HepG2 (cell line): Measurements from ENCODE around the gene VPS37B. TPM values are rescaled to one million over a fixed set of nuclear protein-coding genes. Genes with fewer than 3 reads are reported as not detected.

Experiments
- ATAC-seq: fragments of 200-7000 bp; cut with Tn5 transposase; 3 replicates; pipeline ENCODE4 v1.9.1; 2020; ENCODE audit warnings: mild to moderate bottlenecking, moderate library complexity
- BruUV-seq: library from RNA; stranded (reverse); fragments of 400-500 nt; replicated peaks from 2 replicates; lab custom pipeline; 2021; lab: Mats Ljungman, UMichigan
- CTCF ChIA-PET: fragments of 300-600 bp; formaldehyde crosslinking; extraction: SDS; loops from one replicate; lab custom pipeline; 2021; ENCODE audit warnings: low total read pairs, inconsistent platforms, low intra/inter-chr PET ratio; lab: Yijun Ruan, JAX
- POLR2A ChIA-PET: fragments of 350-600 bp; sonication (Branson Sonifier 250); formaldehyde crosslinking; loops from one replicate; lab custom pipeline; 2020; ENCODE audit warnings: antibody characterized with exemption, inconsistent platforms; lab: Yijun Ruan, JAX
- DNase-seq: peaks from one replicate; pipeline ENCODE4 v3.0.0-alpha.2; 2015; ENCODE audit warnings: low spot score
- FAIRE-seq: peaks from 3 replicates; lab custom pipeline; 2011; peaks lifted over from hg19 to GRCh38; lab: Jason Lieb, UNC
- H2AFZ ChIP-seq: one replicate; pipeline ENCODE4 v1.6.1; 2011; ENCODE audit warnings: low read length, inconsistent platforms
- H3K27ac ChIP-seq: fragments of 300-600 bp; 3 replicates; pipeline ENCODE4 v1.8.0; 2011; ENCODE audit warnings: mixed run types, mild to moderate bottlenecking, mixed read lengths, low read length, inconsistent platforms; ENCODE audit not compliant: insufficient read depth; ENCODE audit errors: extremely low read length
- H3K27me3 ChIP-seq, 2 experiments: fragments of 200-600 bp in 1 of 2; 2 replicates in 1 of 2; 3 replicates in 1 of 2; pipeline versions ENCODE4 v1.6.0 to v1.8.0; 2011; ENCODE audit warnings: low read length in 2 of 2, mild to moderate bottlenecking in 2 of 2, moderate library complexity in 2 of 2, inconsistent platforms in 1 of 2; ENCODE audit not compliant: insufficient read depth in 2 of 2, control insufficient read depth in 1 of 2
- H3K36me3 ChIP-seq, 2 experiments: fragments of 200-600 bp in 1 of 2; replicated peaks in 1 of 2; 2 replicates in 1 of 2; 3 replicates in 1 of 2; pipeline versions ENCODE4 v1.5.1 to v1.8.0; 2011; ENCODE audit warnings: low read length in 2 of 2, inconsistent platforms in 1 of 2; ENCODE audit not compliant: insufficient read depth in 2 of 2, control insufficient read depth in 1 of 2
- H3K4me1 ChIP-seq: 2 replicates; pipeline ENCODE4 v1.5.1; 2012; ENCODE audit warnings: low read length, inconsistent platforms; ENCODE audit not compliant: insufficient read depth
- H3K4me2 ChIP-seq: 2 replicates; pipeline ENCODE4 v1.6.0; 2011; ENCODE audit warnings: low read depth, low read length, inconsistent platforms
- H3K4me3 ChIP-seq, 3 experiments: fragments of 200-600 bp in 1 of 3; sonication (generic), shearing (Covaris generic) in 1 of 3; replicated peaks in 1 of 3; 2 replicates each; pipeline ENCODE4 v1.5.1; 2011 to 2016; ENCODE audit warnings: low read length in 3 of 3, inconsistent platforms in 2 of 3, low read depth in 2 of 3, mild to moderate bottlenecking in 2 of 3, control low read depth in 1 of 3, mixed read lengths in 1 of 3; ENCODE audit not compliant: insufficient read depth in 1 of 3
- H3K79me2 ChIP-seq: one replicate; pipeline ENCODE4 v1.6.1; 2011; ENCODE audit warnings: low read length, inconsistent platforms; ENCODE audit not compliant: insufficient read depth
- H3K9ac ChIP-seq: 2 replicates; pipeline ENCODE4 v1.6.0; 2011; ENCODE audit warnings: mild to moderate bottlenecking, low read depth, low read length, inconsistent platforms; ENCODE audit not compliant: insufficient read depth
- H3K9me3 ChIP-seq: 2 replicates; pipeline ENCODE4 v1.5.1; 2012; ENCODE audit warnings: mild to moderate bottlenecking, low read length
- H4K20me1 ChIP-seq: 2 replicates; pipeline ENCODE4 v1.6.0; 2011; ENCODE audit warnings: inconsistent platforms, mild to moderate bottlenecking, low read length, moderate library complexity; ENCODE audit not compliant: insufficient read depth
- FLYWCH1 ChIP-seq: sonication (generic); formaldehyde crosslinking; IDR thresholded peaks from 2 replicates; pipeline ENCODE4 v1.8.1; 2023; ENCODE audit warnings: mild to moderate bottlenecking, missing genetic modification reagents
- HNF4A ChIP-seq: sonication (generic); formaldehyde crosslinking; IDR thresholded peaks from 2 replicates; pipeline ENCODE4 v1.4.0; 2020; ENCODE audit warnings: missing genetic modification reagents
- HNRNPL ChIP-seq: fragments of 200-400 bp; formaldehyde crosslinking; IDR thresholded peaks from 2 replicates; pipeline ENCODE4 v1.6.1; 2017; ENCODE audit warnings: mild to moderate bottlenecking, low read depth, low read length
- MTA3 ChIP-seq: sonication (generic); formaldehyde crosslinking; IDR thresholded peaks from 2 replicates; pipeline ENCODE4 v1.4.0; 2020; ENCODE audit warnings: missing genetic modification reagents
- ONECUT2 ChIP-seq: sonication (generic); formaldehyde crosslinking; IDR thresholded peaks from 2 replicates; pipeline ENCODE4 v1.4.0; 2020; ENCODE audit warnings: missing genetic modification reagents
- RXRA ChIP-seq: sonication (generic); formaldehyde crosslinking; IDR thresholded peaks from 2 replicates; pipeline ENCODE4 v1.5.1; 2020; ENCODE audit warnings: missing genetic modification reagents
- SAFB2 ChIP-seq: sonication (generic); formaldehyde crosslinking; IDR thresholded peaks from 2 replicates; pipeline ENCODE4 v1.5.1; 2020; ENCODE audit warnings: missing genetic modification reagents, low read depth, mild to moderate bottlenecking, borderline replicate concordance
- ZEB1 ChIP-seq: IDR thresholded peaks from 2 replicates; pipeline ENCODE4 v1.6.1; 2012; ENCODE audit warnings: mild to moderate bottlenecking, low read depth, inconsistent platforms; ENCODE audit not compliant: insufficient replicate concordance
- ZSCAN12 ChIP-seq: sonication (generic); formaldehyde crosslinking; IDR thresholded peaks from 2 replicates; pipeline ENCODE4 v1.9.0; 2021; ENCODE audit warnings: mild to moderate bottlenecking, missing genetic modification reagents
- WGBS: methylation state at CpG from one replicate; pipeline ENCODE4 v1.1.6; 2017; ENCODE audit warnings: low lambda C conversion rate; 5-methylcytosine and 5-hydroxymethylcytosine counted together
- in situ Hi-C: cut with HindIII; loops from 2 replicates; pipeline ENCODE4 v1.10.0; 2017; ENCODE audit warnings: low pct_unique_long_range_greater_than_20kb; ENCODE audit not compliant: extremely low pct_ligation_motif_present
- intact Hi-C: fragments of 100-400 bp; cut with micrococcal nuclease; formaldehyde crosslinking; loops from one replicate; pipeline ENCODE4 v1.10.0; 2022; ENCODE audit not compliant: unreplicated experiment
- polyA plus RNA-seq, 8 experiments: library from polyadenylated mRNA; depleted of rRNA in 3 of 8; stranded (reverse) in 7 of 8; unstranded in 1 of 8; fragments of >200 nt; fragmentation: Illumina TruSeq in 4 of 8; extraction: Trizol in 4 of 8; gene quantifications; 2 replicates each; pipeline versions ENCODE4 v1.2.1 to v1.2.3, GENCODE V29; 2011 to 2016; ENCODE audit warnings: low read depth in 4 of 8, missing spikeins in 1 of 8, mixed read lengths in 1 of 8; ENCODE audit not compliant: insufficient read depth in 1 of 8
- total RNA-seq, 5 experiments: library from RNA; depleted of rRNA; stranded (reverse); fragments of >200 nt; fragmentation: Illumina TruSeq; extraction: Trizol; gene quantifications; 2 replicates each; pipeline ENCODE4 v1.2.3, GENCODE V29; 2016; ENCODE audit warnings: low read depth in 1 of 5
- TF ChIP-seq, protein P1 (sequence below): sonication (generic); formaldehyde crosslinking; IDR thresholded peaks from 2 replicates; pipeline ENCODE4 v1.4.0; 2020; ENCODE audit warnings: low read depth, mild to moderate bottlenecking, missing genetic modification reagents
- TF ChIP-seq, protein P2 (sequence below): sonication (generic); formaldehyde crosslinking; IDR thresholded peaks from 2 replicates; pipeline ENCODE4 v1.9.0; 2022; ENCODE audit warnings: low read depth, missing genetic modification reagents

VPS37B gene
- total and polyA plus RNA-seq, 2 of the 13 experiments (the other 11 are each of a cell fraction or from before 2014, with no cell fraction given) = 4.6 to 5.3 TPM

GRCh38 chr12:122844366-122844971 lies 51.5 kb downstream of the VPS37B start:
- Histone ChIP-seq H2AFZ (no peak overlapping the region), H3K4me2 (no peak overlapping the region), H3K9ac (no peak overlapping the region), H3K4me1 (peaks cover 54% of the 10 kb centered on the region), H3K36me3 (0 out of 5 replicates have a peak, but pooled peaks cover 0 to 5% of the 10 kb centered on the region in 2 experiments), H3K4me3 (no peak overlapping the region), H3K27me3 (no peaks in the 10 kb centered on the region), H3K79me2 (peaks cover 10% of the 10 kb centered on the region), H3K27ac (no peak overlapping the region), H4K20me1 (peaks cover 8% of the 10 kb centered on the region; the same call in 1 of the 2 replicates), H3K9me3 (no peaks in the 10 kb centered on the region)
- BruUV-seq = no TSS peak
- intact Hi-C loops (loop anchor here (5.0 kb wide), 1 partner anchor 47 kb away; no protein-coding TSS in a partner anchor), in situ Hi-C loops (no loop called here)
- ChIA-PET CTCF (no interaction called here), POLR2A (no interaction called here)
- FAIRE-seq = no peak
- TF ChIP-seq SAFB2 (CRISPR knock-in tag) (no peak), ONECUT2 (CRISPR knock-in tag) (no peak), FLYWCH1 (CRISPR knock-in tag) (no peak), ZSCAN12 (CRISPR knock-in tag) (no peak), ZEB1 (no peak), MTA3 (CRISPR knock-in tag) (no peak)
- DNase-seq = no peak
- no peak for ATAC-seq
- WGBS = 86% methylated on average over 5 of the region's 8 CpGs

DNA sequence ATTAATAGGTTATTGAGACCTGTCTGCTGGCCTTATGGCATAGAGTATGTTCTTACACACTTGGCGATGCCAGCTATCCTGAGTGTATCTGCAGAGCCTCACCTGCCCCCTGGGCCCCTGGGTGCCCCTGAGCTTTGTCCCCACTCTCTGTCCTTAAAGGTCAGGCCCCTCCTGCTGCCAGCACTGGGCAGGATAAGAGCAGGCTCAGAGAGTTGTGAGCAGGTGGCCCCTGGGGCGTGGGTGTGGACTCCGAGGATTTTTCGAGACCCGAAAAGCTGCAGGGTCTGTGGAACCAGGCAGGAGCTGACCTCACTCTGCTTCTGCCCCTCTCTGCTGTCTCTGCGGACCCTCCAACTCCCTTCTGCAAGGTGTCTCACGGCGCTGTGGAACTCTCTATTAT lies 52.5 kb downstream of the VPS37B start:
- peak overlapping the region; percentile 90 for H3K4me2 ChIP-seq
- FAIRE-seq = no peak
- TF ChIP-seq, protein P1, sequence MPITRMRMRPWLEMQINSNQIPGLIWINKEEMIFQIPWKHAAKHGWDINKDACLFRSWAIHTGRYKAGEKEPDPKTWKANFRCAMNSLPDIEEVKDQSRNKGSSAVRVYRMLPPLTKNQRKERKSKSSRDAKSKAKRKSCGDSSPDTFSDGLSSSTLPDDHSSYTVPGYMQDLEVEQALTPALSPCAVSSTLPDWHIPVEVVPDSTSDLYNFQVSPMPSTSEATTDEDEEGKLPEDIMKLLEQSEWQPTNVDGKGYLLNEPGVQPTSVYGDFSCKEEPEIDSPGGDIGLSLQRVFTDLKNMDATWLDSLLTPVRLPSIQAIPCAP = no peak
- TF ChIP-seq, protein P2, sequence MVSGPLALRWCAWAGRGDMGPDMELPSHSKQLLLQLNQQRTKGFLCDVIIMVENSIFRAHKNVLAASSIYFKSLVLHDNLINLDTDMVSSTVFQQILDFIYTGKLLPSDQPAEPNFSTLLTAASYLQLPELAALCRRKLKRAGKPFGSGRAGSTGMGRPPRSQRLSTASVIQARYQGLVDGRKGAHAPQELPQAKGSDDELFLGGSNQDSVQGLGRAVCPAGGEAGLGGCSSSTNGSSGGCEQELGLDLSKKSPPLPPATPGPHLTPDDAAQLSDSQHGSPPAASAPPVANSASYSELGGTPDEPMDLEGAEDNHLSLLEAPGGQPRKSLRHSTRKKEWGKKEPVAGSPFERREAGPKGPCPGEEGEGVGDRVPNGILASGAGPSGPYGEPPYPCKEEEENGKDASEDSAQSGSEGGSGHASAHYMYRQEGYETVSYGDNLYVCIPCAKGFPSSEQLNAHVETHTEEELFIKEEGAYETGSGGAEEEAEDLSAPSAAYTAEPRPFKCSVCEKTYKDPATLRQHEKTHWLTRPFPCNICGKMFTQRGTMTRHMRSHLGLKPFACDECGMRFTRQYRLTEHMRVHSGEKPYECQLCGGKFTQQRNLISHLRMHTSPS = peak; percentile 69; the same call in 1 of the 2 replicates
- peak; percentile 76 for TF ChIP-seq HNF4A (CRISPR knock-in tag)
- TF ChIP-seq HNRNPL = peak; percentile 71; the same call in 1 of the 2 replicates
- TF ChIP-seq RXRA (CRISPR knock-in tag) = 0 out of 2 replicates have a peak, but pooled peaks have one; percentile 23

More for the DNA sequence above, 52.5 kb downstream of the VPS37B start:
- H3K27me3 ChIP-seq = no peaks in the 10 kb centered on the region
- POLR2A ChIA-PET = interaction anchor here (1.6 kb wide), 1 partner anchor 24 kb away, joined by 3 read pairs; no protein-coding TSS in a partner anchor
- H3K4me1 ChIP-seq = peaks cover 64% of the 10 kb centered on the region
- 0 out of 5 replicates have a peak, but pooled peaks cover 0 to 5% of the 10 kb centered on the region in 2 experiments for H3K36me3 ChIP-seq
- CTCF ChIA-PET = no interaction called here
- DNase-seq = no peak
- BruUV-seq = no TSS peak
- ATAC-seq = no peak
- no peak overlapping the region for H3K27ac ChIP-seq
- H3K9ac ChIP-seq = no peak overlapping the region; the same call in 1 of the 2 replicates
- peaks cover 8% of the 10 kb centered on the region; the same call in 1 of the 2 replicates for H4K20me1 ChIP-seq
- H3K4me3 ChIP-seq = no peak overlapping the region; a peak in 1 of 6 replicates
- no peak overlapping the region for H2AFZ ChIP-seq
- peaks cover 14% of the 10 kb centered on the region for H3K79me2 ChIP-seq
- intact Hi-C loops = loop anchor here (5.0 kb wide), 1 partner anchor 46 kb away; no protein-coding TSS in a partner anchor
- H3K9me3 ChIP-seq = no peaks in the 10 kb centered on the region
- WGBS = 68% methylated on average over 6 of the region's 8 CpGs
- in situ Hi-C loops = no loop called here
